Small intestine (tissue), 7 donors: Measurements from ENCODE around the gene PRKAR2A. TPM values are rescaled to one million over a fixed set of nuclear protein-coding genes. Genes with fewer than 3 reads are reported as not detected.
"Not testable (repeated sequence)": the region's sequence is repeated elsewhere in the genome, so short reads cannot be mapped to it uniquely, and the experiment has no call there.

Experiments used
- DNase-seq, 2 donors: peaks; one replicate each; pipeline versions ENCODE4 v3.0.0 to v3.0.0-alpha.2; 2013
- FAIRE-seq: peaks from 2 replicates; lab custom pipeline; 2012; peaks lifted over from hg19 to GRCh38; lab: Jason Lieb, UNC
- H3K27ac ChIP-seq, 3 donors: one replicate each; pipeline ENCODE4 v1.5.1; 2013; ENCODE audit warnings: low read length in 2 of 3, mild to moderate bottlenecking in 2 of 3, control low read depth in 1 of 3, inconsistent platforms in 1 of 3, low read depth in 1 of 3, moderate library complexity in 1 of 3
- H3K27me3 ChIP-seq, 3 donors: one replicate each; pipeline ENCODE4 v1.6.1; 2013; ENCODE audit warnings: low read length in 3 of 3, inconsistent platforms in 1 of 3; ENCODE audit not compliant: control insufficient read depth in 3 of 3, insufficient read depth in 3 of 3
- H3K36me3 ChIP-seq, 3 donors: one replicate each; pipeline ENCODE4 v1.6.1; 2013; ENCODE audit warnings: low read length in 3 of 3, inconsistent platforms in 1 of 3, low read depth in 1 of 3, mild to moderate bottlenecking in 1 of 3, moderate library complexity in 1 of 3; ENCODE audit not compliant: control insufficient read depth in 3 of 3, insufficient read depth in 2 of 3
- H3K4me1 ChIP-seq, 3 donors: one replicate each; pipeline ENCODE4 v1.6.1; 2013; ENCODE audit warnings: low read length in 2 of 3, inconsistent platforms in 1 of 3, low read depth in 1 of 3, mild to moderate bottlenecking in 1 of 3, moderate library complexity in 1 of 3; ENCODE audit not compliant: control insufficient read depth in 3 of 3, insufficient read depth in 2 of 3
- H3K4me3 ChIP-seq, 3 donors: one replicate each; pipeline ENCODE4 v1.5.1; 2013; ENCODE audit warnings: low read length in 3 of 3, control low read depth in 1 of 3, inconsistent platforms in 1 of 3, low read depth in 1 of 3, mild to moderate bottlenecking in 1 of 3, moderate library complexity in 1 of 3
- H3K9me3 ChIP-seq, 2 donors: one replicate each; pipeline ENCODE4 v1.6.1; 2013; ENCODE audit warnings: low read depth in 1 of 2, low read length in 1 of 2; ENCODE audit not compliant: control insufficient read depth in 2 of 2, insufficient read depth in 1 of 2
- WGBS, 3 donors: extraction: QIAGEN DNeasy Blood & Tissue Kit; methylation state at CpG; one replicate each; pipeline ENCODE4 v1.1.7; 2013; 5-methylcytosine and 5-hydroxymethylcytosine counted together
- polyA plus RNA-seq, 4 donors: library from polyadenylated mRNA; stranded (reverse) in 3 of 4; unstranded in 1 of 4; fragments of 200-250 nt in 3 of 4; fragments of 120-200 nt in 1 of 4; gene quantifications; one replicate each; pipeline versions ENCODE4 v1.2.1 to v1.2.3, GENCODE V29; 2013
- donor health status: healthy with polysubstance abuse.
- donor health status: control.
- donor health status: control.
- donor health status: Bipolar disorder and iron deficiency.
- donor health status: healthy.

The PRKAR2A gene
- polyA plus RNA-seq, 4 donors: 8.9 to 24.1 (median 15.5) TPM

GRCh38 chr3:48759991-48760540, 87.6 kb downstream of the PRKAR2A start:
- DNase-seq, H3K9me3 ChIP-seq, H3K27ac ChIP-seq, H3K4me3 ChIP-seq, H3K4me1 ChIP-seq, FAIRE-seq, H3K27me3 ChIP-seq: not testable (repeated sequence)
- WGBS, 3 donors: 95 to 96% (median 95%) methylated on average over 5 of the region's 5 CpGs
- peaks cover 2 to 24% (median 2%) of the 10 kb centered on the region in 3 donors for H3K36me3 ChIP-seq

GRCh38 chr3:48759531-48759930, 88.1 kb downstream of the PRKAR2A start:
- H3K27me3 ChIP-seq, H3K27ac ChIP-seq, H3K4me1 ChIP-seq, DNase-seq, H3K4me3 ChIP-seq, H3K9me3 ChIP-seq, FAIRE-seq: not testable (repeated sequence)
- WGBS, 3 donors: 94 to 95% (median 95%) methylated on average over 6 of the region's 6 CpGs
- peaks cover 0 to 21% (median 2%) of the 10 kb centered on the region in 3 donors for H3K36me3 ChIP-seq

- H3K4me3 ChIP-seq: no peak overlapping the region
- peaks cover 0 to 19% (median 2%) of the 10 kb centered on the region in 3 donors for H3K36me3 ChIP-seq
- WGBS, 3 donors: 93 to 100% (median 95%) methylated on average over 3 to 4 of the region's 4 CpGs
- no peak overlapping the region for H3K27ac ChIP-seq
- H3K27me3 ChIP-seq: no peaks in the 10 kb centered on the region
- no peaks in the 10 kb centered on the region for H3K9me3 ChIP-seq
- DNase-seq: no peak
- FAIRE-seq: no peak
- H3K4me1 ChIP-seq: no peaks in the 10 kb centered on the region
Measured at GRCh38 chr3:48759071-48759470, 88.6 kb downstream of the PRKAR2A start.

- H3K36me3 ChIP-seq: peaks cover 0 to 19% (median 8%) of the 10 kb centered on the region in 3 donors
- 83 to 88% (median 86%) methylated on average over 5 of the region's 5 CpGs for WGBS, 3 donors
Measured at GRCh38 chr3:48756640-48757039, 91.0 kb downstream of the PRKAR2A start.

DNA sequence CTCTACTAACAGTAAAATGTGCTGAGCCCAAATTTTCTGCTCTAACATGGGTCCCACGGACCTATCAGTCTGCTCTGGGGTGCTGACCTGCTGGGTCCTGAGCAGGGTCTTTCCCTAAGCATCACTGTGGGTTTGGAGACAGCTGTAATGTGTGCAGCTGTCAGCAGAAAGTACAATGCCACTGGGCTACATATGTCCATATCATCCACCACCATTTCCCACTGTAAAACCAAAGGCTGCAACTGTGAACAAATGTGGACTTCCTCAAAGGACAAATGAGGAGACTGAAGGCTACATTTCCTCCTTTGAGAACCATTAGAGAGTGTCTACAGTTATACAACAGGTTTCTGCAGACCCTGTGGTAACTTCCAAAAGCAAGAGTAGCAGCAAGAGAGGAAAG, 96.8 kb downstream of the PRKAR2A start:
- Histone ChIP-seq H3K4me1 (peaks cover 0 to 7% (median 0%) of the 10 kb centered on the region in 3 donors), H3K9me3 (peaks cover 0 to 2% of the 10 kb centered on the region in 2 donors), H3K27ac (no peak overlapping the region), H3K36me3 (peaks cover 8 to 32% (median 17%) of the 10 kb centered on the region in 3 donors), H3K4me3 (no peak overlapping the region), H3K27me3 (no peaks in the 10 kb centered on the region)
- 81 to 84% (median 82%) methylated on average over 1 of the region's 1 CpG for WGBS, 3 donors
- no peak for DNase-seq
- FAIRE-seq: no peak

More at GRCh38 chr3:48756640-48757039, 91.0 kb downstream of the PRKAR2A start:
- Histone ChIP-seq H3K9me3 (no peaks in the 10 kb centered on the region), H3K27ac (no peak overlapping the region), H3K27me3 (no peaks in the 10 kb centered on the region), H3K4me1 (no peaks in the 10 kb centered on the region), H3K4me3 (no peak overlapping the region)
- DNase-seq: no peak
- no peak for FAIRE-seq

DNA sequence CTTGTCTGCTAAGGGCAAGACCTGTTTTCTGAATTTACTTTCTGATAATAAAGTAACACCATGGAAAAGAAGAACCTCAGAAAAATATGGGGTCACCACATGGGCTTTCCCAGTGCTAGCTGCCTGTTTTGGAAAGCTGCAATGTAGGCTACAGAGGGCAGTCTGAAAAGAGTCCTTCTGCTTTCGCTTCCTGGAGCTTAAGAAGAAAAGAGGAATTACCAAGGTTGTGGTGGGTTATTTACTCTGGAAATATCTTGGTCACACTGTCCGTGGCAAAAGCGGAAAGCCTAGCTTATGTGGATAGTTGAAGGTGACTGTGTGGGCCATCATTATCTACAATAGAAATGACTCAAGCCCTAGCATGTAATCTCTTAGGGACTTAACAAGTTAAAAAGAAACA, 98.9 kb downstream of the PRKAR2A start:
- 92 to 97% (median 96%) methylated on average over 3 of the region's 3 CpGs for WGBS, 3 donors
- Histone ChIP-seq H3K4me1 (peaks cover 0 to 7% (median 0%) of the 10 kb centered on the region in 3 donors), H3K27me3 (no peaks in the 10 kb centered on the region), H3K9me3 (peaks cover 0 to 3% of the 10 kb centered on the region in 2 donors), H3K36me3 (peaks cover 8 to 33% (median 17%) of the 10 kb centered on the region in 3 donors), H3K27ac (no peak overlapping the region), H3K4me3 (no peak overlapping the region)
- no peak for FAIRE-seq
- DNase-seq: no peak

GRCh38 chr3:48747706-48748105, 100.0 kb downstream of the PRKAR2A start:
- 74 to 76% (median 75%) methylated on average over 4 of the region's 4 CpGs for WGBS, 3 donors
- DNase-seq: no peak

DNA sequence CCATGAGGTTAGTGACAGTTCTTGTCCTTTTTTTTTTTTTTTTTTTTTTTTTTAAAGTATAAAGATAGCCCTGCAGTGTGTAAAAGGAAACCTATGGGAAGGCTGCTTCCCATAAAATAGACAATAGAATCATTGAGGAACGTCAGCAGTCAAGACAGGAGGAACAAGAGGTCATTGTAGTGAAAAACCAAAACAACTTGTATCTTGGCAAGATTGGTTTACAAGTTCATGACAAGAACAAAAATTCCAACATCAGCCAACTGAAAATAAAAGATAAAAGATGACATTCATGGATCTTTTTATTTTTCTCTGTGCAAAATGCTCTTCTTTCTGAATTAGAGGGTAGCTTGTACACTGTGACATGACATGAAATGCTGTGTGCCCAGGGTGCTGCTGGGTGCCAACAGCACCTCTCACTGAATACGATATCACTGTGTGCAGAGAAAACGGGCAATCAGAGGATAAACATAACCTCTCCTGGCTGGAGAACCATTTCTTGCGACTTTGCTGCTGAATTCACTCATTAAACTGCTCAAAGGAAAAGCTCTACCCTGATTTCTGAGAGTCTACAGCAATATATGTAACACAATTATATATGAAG, 100.6 kb downstream of the PRKAR2A start:
- WGBS, 3 donors: 46 to 56% (median 55%) methylated on average over 4 of the region's 4 CpGs
- H3K27ac ChIP-seq: no peak overlapping the region
- DNase-seq: no peak
- H3K27me3 ChIP-seq: no peaks in the 10 kb centered on the region
- H3K36me3 ChIP-seq: peaks cover 8 to 33% (median 17%) of the 10 kb centered on the region in 3 donors
- H3K4me3 ChIP-seq: no peak overlapping the region
- peaks cover 0 to 3% of the 10 kb centered on the region in 2 donors for H3K9me3 ChIP-seq
- no peak for FAIRE-seq
- peaks cover 0 to 7% (median 0%) of the 10 kb centered on the region in 3 donors for H3K4me1 ChIP-seq

More at GRCh38 chr3:48747706-48748105, 100.0 kb downstream of the PRKAR2A start:
- peaks cover 8 to 33% (median 17%) of the 10 kb centered on the region in 3 donors for H3K36me3 ChIP-seq
- peaks cover 0 to 3% of the 10 kb centered on the region in 2 donors for H3K9me3 ChIP-seq
- peaks cover 0 to 7% (median 0%) of the 10 kb centered on the region in 3 donors for H3K4me1 ChIP-seq
- H3K27me3 ChIP-seq: no peaks in the 10 kb centered on the region
- no peak overlapping the region for H3K27ac ChIP-seq
- no peak for FAIRE-seq
- H3K4me3 ChIP-seq: no peak overlapping the region
